ENCODE data around the gene TNS3. TPM values are rescaled to one million over a fixed set of nuclear protein-coding genes. Genes with fewer than 3 reads are reported as not detected.

Gene TNS3
- total RNA-seq, 1 donor from 2014 or later: 5.7 TPM

DNA sequence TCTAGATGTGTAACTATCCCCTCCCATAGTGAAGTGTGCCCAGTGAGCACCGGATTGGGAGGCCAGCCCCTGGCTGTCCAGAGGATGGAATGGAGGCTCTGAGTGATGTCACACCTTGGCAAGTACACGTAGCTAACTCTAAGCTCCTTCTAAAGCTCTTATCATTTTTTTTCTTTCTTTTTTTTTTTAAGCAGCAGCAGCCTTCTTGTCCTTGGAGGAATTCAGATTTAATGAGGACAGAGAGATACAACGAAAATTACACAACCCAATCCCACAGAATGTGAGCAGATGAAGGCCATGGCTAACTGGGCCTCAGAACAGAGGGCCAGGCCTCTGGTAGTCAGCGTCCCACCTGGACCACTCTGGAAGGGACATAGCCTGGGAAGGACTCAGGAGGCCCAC lies 11.3 kb downstream of the TNS3 start:
- Mint-ChIP-seq H3K4me3 (no peak overlapping the region), H3K27ac (no peak overlapping the region), H3K4me1 (no peaks in the 10 kb centered on the region), H3K36me3 (ENCODE audit: low read depth) (no peaks in the 10 kb centered on the region), H3K27me3 (peaks cover 8% of the 10 kb centered on the region), H3K9me3 (no peaks in the 10 kb centered on the region)
- intact Hi-C loops (cut with micrococcal nuclease): no loop called here
- DNase-seq: no peak

- H3K4me3 Mint-ChIP-seq: no peak overlapping the region
- DNase-seq: no peak
- peaks cover 4% of the 10 kb centered on the region for H3K27me3 Mint-ChIP-seq
- no peaks in the 10 kb centered on the region for H3K4me1 Mint-ChIP-seq
- no peak overlapping the region for H3K27ac Mint-ChIP-seq
- no peaks in the 10 kb centered on the region for H3K9me3 Mint-ChIP-seq
- H3K36me3 Mint-ChIP-seq (ENCODE audit: low read depth): no peaks in the 10 kb centered on the region
- intact Hi-C loops (cut with micrococcal nuclease): no loop called here
Measured at GRCh38 chr7:47568547-47568946, 13.4 kb downstream of the TNS3 start.

DNA sequence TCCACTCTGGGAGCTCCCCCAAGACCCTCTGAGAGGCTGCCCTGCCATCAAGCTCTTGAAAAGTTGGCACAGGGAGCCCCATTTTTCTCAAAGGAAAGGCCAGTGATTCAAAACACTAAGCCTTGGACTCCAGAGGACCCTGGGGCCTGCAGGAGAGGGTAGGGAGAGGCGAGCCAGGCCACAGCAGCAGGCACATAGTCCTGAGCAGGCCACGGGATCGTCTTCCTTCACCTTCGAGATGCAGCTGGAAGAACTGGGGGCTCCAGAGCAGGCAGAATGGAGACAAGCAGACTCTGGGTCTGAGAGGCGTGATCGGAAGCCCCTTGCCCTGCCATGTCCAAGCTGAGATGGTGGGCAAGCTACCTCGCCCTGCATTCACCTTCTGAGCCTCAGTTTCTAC lies 13.9 kb downstream of the TNS3 start:
- no peaks in the 10 kb centered on the region for H3K4me1 Mint-ChIP-seq
- no peak overlapping the region for H3K27ac Mint-ChIP-seq
- intact Hi-C loops (cut with micrococcal nuclease): no loop called here
- DNase-seq: no peak
- H3K27me3 Mint-ChIP-seq: peaks cover 4% of the 10 kb centered on the region
- no peaks in the 10 kb centered on the region for H3K36me3 Mint-ChIP-seq (ENCODE audit: low read depth)
- no peaks in the 10 kb centered on the region for H3K9me3 Mint-ChIP-seq
- no peak overlapping the region for H3K4me3 Mint-ChIP-seq

- Mint-ChIP-seq H3K4me1 (no peaks in the 10 kb centered on the region), H3K9me3 (no peaks in the 10 kb centered on the region), H3K4me3 (no peak overlapping the region), H3K36me3 (ENCODE audit: low read depth) (no peaks in the 10 kb centered on the region), H3K27me3 (peaks cover 1% of the 10 kb centered on the region), H3K27ac (no peak overlapping the region)
- intact Hi-C loops (cut with micrococcal nuclease): no loop called here
- no peak for DNase-seq
Measured at GRCh38 chr7:47565640-47566250, 16.2 kb downstream of the TNS3 start.

DNA sequence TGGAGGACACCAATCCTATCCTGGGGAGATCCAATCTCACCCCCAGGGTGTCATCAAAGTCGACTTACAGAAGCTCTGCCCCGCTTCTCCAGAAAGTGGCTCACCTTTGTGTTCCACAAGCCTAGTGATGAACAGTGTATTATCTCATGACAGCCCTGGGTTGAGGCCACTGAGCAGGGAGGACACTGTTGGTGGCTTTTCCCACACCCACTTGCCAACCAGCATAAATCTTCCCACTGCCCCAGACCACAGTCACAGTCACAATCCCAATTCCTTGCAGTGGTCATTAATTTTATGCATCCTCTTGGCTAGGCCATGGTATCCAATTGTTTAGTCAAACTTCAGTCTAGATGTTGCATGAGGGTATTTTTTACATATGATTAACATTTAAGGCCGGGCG lies 18.4 kb downstream of the TNS3 start:
- H3K4me3 Mint-ChIP-seq: no peak overlapping the region

DNA sequence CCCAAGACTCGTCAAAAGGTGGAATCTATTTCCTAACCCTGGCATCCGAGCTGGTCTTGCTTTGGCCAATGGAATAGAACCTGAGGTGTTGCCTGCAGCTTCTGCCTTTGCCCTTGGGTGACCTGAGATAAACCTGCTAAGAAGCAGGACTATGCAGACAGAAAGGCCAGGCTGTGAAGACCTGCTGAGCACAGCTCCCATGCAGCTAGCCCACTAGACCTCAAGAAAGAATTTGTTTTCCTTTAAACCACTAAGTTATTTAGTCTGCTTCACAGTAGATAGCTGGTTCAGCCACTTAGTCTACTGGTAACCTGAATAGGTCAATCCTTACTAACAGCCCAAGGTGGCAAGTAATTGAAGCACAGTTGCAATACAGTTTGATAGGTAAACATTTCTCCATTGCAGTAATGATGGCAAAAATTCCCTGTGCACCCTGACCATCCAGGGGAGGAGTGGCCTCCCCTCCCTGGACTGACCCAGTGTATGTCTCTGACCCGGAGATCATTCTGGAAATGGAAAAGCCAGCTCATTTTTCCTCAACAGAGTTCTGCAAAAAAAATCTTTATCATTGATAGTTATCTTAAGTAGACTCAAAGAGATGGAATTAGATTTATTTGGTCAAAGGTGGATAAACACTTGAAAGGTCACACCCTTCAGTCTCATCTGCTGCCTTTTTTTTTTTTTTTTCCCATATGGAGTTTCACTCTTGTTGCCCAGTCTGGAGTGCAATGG lies 20.0 kb downstream of the TNS3 start:
- H3K27me3 Mint-ChIP-seq: no peaks in the 10 kb centered on the region
- no peak overlapping the region for H3K27ac Mint-ChIP-seq
- no peaks in the 10 kb centered on the region for H3K9me3 Mint-ChIP-seq
- H3K4me3 Mint-ChIP-seq: no peak overlapping the region
- intact Hi-C loops (cut with micrococcal nuclease): no loop called here
- no peaks in the 10 kb centered on the region for H3K4me1 Mint-ChIP-seq
- H3K36me3 Mint-ChIP-seq (ENCODE audit: low read depth): no peaks in the 10 kb centered on the region
- DNase-seq: no peak

More for the DNA sequence above, 18.4 kb downstream of the TNS3 start:
- H3K9me3 Mint-ChIP-seq: no peaks in the 10 kb centered on the region
- intact Hi-C loops (cut with micrococcal nuclease): no loop called here
- no peaks in the 10 kb centered on the region for H3K27me3 Mint-ChIP-seq
- no peaks in the 10 kb centered on the region for H3K36me3 Mint-ChIP-seq (ENCODE audit: low read depth)
- no peaks in the 10 kb centered on the region for H3K4me1 Mint-ChIP-seq
- no peak for DNase-seq
- H3K27ac Mint-ChIP-seq: no peak overlapping the region

GRCh38 chr7:47559306-47560220 lies 22.3 kb downstream of the TNS3 start:
- no peak overlapping the region for H3K4me3 Mint-ChIP-seq
- no peaks in the 10 kb centered on the region for H3K4me1 Mint-ChIP-seq
- intact Hi-C loops (cut with micrococcal nuclease): no loop called here
- DNase-seq: no peak
- no peaks in the 10 kb centered on the region for H3K36me3 Mint-ChIP-seq (ENCODE audit: low read depth)
- no peaks in the 10 kb centered on the region for H3K9me3 Mint-ChIP-seq
- no peaks in the 10 kb centered on the region for H3K27me3 Mint-ChIP-seq
- no peak overlapping the region for H3K27ac Mint-ChIP-seq

DNA sequence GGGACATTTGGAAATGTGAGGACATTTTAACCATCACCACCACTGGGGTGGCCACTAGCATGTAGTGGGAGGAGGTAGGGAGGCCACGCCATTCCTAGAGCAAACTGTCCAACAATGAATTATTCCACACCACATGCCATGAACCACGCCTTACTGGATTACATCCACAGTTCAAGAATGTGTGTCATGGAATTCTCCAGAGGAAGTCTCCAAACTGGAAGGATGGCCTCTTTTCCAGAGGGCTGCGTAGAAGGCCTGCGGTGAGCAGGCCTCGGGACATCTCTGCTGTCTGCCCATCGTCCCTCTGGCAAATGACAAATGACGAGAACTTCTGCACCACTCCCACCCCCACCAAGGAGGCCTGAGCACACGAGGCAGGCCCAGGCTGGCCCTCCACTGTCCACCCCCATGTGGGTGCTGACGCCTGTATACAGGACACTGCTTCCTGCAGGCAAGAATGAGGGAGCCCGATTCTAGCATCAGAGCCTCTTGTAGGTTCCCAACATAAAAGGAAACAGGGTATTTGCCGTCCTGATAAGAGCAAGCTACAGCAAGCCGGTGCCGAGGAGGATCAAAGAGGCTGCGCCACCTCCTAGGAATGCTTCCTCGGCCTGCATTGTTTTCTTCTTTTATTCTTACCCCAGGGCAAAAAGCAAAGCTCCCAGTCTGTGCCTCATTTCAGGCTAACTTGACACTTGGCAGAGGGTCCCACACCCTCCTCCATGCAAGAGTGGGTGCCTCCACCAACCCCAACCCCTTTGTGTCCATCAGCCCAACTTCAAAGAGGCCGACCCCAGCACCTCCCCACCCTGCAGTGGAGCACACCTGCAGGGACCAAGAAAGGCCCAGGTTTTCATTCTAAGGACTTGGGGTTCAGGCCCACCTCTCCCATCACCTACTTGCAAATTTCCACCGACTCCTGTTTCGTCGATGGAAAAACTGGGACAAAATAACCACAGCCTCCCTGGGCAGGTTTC lies 23.9 kb downstream of the TNS3 start:
- Mint-ChIP-seq H3K36me3 (ENCODE audit: low read depth) (no peaks in the 10 kb centered on the region), H3K4me3 (no peak overlapping the region), H3K9me3 (no peaks in the 10 kb centered on the region), H3K27ac (no peak overlapping the region), H3K27me3 (no peaks in the 10 kb centered on the region), H3K4me1 (no peaks in the 10 kb centered on the region)
- intact Hi-C loops (cut with micrococcal nuclease): no loop called here
- no peak for DNase-seq

DNA sequence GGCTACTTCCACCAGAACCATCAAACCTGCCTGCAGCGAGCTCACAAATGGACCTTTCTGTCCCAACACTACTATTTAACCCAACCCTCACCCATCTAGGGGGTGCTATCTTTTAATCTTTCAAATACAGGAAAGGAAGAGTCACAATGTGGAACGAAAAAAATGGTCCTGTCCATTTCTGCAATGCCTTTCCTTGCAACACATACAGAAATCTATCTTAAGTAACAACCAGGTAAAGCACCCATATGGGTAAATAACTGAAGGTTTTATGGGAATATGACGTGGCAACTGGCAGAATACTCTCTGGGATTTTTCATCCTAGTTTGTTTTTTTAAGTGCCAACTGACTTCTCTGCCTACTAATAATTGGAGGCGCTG lies 24.6 kb downstream of the TNS3 start:
- DNase-seq: no peak
- intact Hi-C loops (cut with micrococcal nuclease): no loop called here
- no peaks in the 10 kb centered on the region for H3K27me3 Mint-ChIP-seq
- H3K4me1 Mint-ChIP-seq: no peaks in the 10 kb centered on the region
- H3K4me3 Mint-ChIP-seq: no peak overlapping the region
- H3K9me3 Mint-ChIP-seq: no peaks in the 10 kb centered on the region
- H3K36me3 Mint-ChIP-seq (ENCODE audit: low read depth): no peaks in the 10 kb centered on the region
- no peak overlapping the region for H3K27ac Mint-ChIP-seq

- intact Hi-C loops (cut with micrococcal nuclease): no loop called here
- no peaks in the 10 kb centered on the region for H3K36me3 Mint-ChIP-seq (ENCODE audit: low read depth)
- no peaks in the 10 kb centered on the region for H3K9me3 Mint-ChIP-seq
- no peak overlapping the region for H3K27ac Mint-ChIP-seq
- H3K4me1 Mint-ChIP-seq: no peaks in the 10 kb centered on the region
- no peaks in the 10 kb centered on the region for H3K27me3 Mint-ChIP-seq
- no peak for DNase-seq
- H3K4me3 Mint-ChIP-seq: no peak overlapping the region
Measured at GRCh38 chr7:47556511-47557180, 25.3 kb downstream of the TNS3 start.

GRCh38 chr7:47553309-47553708 lies 28.6 kb downstream of the TNS3 start:
- no peaks in the 10 kb centered on the region for H3K27me3 Mint-ChIP-seq
- DNase-seq: no peak
- H3K27ac Mint-ChIP-seq: no peak overlapping the region
- intact Hi-C loops (cut with micrococcal nuclease): no loop called here
- no peaks in the 10 kb centered on the region for H3K9me3 Mint-ChIP-seq
- no peak overlapping the region for H3K4me3 Mint-ChIP-seq
- no peaks in the 10 kb centered on the region for H3K4me1 Mint-ChIP-seq
- H3K36me3 Mint-ChIP-seq (ENCODE audit: low read depth): no peaks in the 10 kb centered on the region

GRCh38 chr7:47552621-47553020 lies 29.3 kb downstream of the TNS3 start:
- intact Hi-C loops (cut with micrococcal nuclease): no loop called here
- DNase-seq: no peak
- no peaks in the 10 kb centered on the region for H3K36me3 Mint-ChIP-seq (ENCODE audit: low read depth)

More at GRCh38 chr7:47552621-47553020, 29.3 kb downstream of the TNS3 start:
- no peak overlapping the region for H3K4me3 Mint-ChIP-seq
- no peaks in the 10 kb centered on the region for H3K9me3 Mint-ChIP-seq
- H3K27ac Mint-ChIP-seq: no peak overlapping the region
- H3K27me3 Mint-ChIP-seq: no peaks in the 10 kb centered on the region
- no peaks in the 10 kb centered on the region for H3K4me1 Mint-ChIP-seq
